Hematopoietic multipotent progenitor cell treated with erythropoietin and hydrocortisone succinate and interleukin-3 and kit ligand, for 15 days (in vitro differentiated cells): ENCODE results near the gene CDH24.

Experiments used
- DNase-seq: peaks from one replicate; pipeline ENCODE4 v3.0.0-alpha.2; 2015; ENCODE audit warnings: low spot score

CDH24 gene

GRCh38 chr14:23043145-23043544 is 14.2 kb downstream of the CDH24 start:
- no peak for DNase-seq

DNA sequence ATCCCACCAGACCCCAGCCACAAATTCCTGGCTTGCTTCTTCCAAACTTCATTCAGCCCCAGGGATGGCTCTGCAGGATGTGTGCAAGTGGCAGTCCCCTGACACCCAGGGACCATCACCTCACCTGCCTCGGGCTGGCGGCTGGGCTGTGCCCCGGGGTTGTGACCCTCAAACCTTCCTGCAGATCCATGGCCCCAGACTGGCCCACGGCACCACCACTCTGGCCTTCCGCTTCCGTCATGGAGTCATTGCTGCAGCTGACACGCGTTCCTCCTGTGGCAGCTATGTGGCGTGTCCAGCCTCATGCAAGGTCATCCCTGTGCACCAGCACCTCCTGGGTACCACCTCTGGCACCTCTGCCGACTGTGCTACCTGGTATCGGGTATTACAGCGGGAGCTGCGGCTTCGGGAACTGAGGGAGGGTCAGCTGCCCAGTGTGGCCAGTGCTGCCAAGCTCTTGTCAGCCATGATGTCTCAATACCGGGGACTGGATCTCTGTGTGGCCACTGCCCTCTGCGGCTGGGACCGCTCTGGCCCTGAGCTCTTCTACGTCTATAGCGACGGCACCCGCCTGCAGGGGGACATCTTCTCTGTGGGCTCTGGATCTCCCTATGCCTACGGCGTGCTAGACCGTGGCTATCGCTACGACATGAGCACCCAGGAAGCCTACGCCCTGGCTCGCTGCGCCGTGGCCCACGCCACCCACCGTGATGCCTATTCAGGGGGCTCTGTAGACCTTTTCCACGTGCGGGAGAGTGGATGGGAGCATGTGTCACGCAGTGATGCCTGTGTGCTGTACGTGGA is 15.0 kb downstream of the CDH24 start, which contains the start of gene PSMB11:
Gene PSMB11, plus strand, starts transcription at position 51 of the 804 bp plus-strand sequence. Its CDS starts 14 bp downstream, at position 65.
- no peak for DNase-seq

DNA sequence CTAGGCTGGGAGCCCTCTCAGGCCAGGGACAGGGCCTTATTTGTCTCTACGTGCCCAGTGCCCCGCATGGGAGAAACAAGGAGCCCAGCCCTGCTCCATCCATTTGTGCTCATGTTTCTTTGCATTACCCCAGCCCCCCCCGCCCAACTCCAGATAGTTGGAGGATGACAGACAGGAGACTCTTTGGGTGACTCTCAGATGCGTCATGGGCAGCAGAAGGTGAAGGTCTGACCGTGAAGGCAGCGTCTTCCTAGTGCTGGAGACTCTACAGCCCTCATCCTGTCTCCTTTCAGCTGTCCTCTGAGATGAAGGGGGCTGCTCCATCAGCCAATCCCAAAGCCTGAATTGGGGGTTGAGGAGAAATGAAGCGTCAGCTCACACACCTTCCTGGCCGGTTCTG is 15.6 kb downstream of the CDH24 start:
- no peak for DNase-seq

DNA sequence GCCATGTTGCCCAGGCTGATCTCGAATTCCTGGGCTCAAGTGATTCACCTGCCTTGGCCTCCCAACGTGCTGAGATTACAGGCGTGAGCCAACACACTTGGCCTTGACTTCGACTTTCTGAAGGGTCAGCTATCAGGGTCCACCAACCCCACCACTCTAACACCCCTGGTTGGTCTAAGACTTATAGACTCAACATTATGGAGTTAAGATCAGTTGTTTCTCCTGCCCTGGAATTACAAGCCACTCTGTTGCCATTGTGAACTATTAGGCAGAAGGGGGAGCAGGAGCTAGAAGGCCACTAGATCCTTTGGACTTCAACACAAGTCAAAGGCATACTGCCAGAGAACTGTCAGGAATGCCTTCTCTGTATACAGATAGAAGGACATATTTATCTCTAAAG is 17.2 kb downstream of the CDH24 start:
- DNase-seq, result no peak

DNA sequence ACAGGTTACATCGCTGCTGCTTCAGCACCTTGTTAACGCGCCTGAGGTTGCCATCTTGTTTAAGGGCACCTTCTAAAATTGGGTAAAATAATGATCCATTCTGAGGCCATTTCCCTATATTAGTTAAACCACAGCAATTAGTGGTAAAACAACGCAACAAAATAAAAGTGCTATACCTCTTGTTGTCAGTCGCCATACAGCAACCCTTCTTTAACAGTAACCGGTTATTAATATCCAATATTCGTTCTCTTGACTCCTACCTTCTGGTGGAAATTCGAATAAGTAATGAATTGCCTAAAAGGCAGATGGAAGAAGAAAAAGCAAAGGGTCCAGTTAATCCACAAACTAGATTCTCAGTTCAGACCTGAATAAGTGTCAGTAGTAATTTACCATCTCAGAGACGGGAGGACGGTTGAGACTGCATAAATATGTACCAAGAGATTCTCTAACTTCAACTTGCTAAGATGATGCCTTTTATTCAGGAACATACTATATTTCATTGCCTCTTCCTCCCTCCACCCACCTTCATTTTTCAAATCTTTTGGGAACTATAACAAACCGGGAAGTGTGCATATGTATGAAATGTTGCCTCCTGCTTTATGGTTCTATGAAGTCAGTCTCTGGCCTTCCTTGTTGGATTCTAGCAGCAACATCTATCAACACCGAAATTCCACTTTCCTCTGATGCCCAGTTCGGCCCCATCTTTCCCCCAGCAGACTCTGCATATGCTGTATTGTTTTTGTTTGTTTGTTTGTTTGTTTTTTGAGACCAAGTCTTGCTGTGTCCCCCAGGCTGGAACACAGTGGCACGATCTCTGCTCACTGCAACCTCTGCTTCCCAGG is 21.8 kb downstream of the CDH24 start:
- no peak for DNase-seq

- DNase-seq, result peak; percentile 96
Observed at GRCh38 chr14:23034498-23035302, 22.6 kb downstream of the CDH24 start, which contains the start of gene PSMB5. TSS of gene PSMB5 (minus strand) at chr14:23034900. CDS start at chr14:23034881, 19 bp downstream.

GRCh38 chr14:23033801-23034497 is 23.4 kb downstream of the CDH24 start:
- no peak for DNase-seq

DNA sequence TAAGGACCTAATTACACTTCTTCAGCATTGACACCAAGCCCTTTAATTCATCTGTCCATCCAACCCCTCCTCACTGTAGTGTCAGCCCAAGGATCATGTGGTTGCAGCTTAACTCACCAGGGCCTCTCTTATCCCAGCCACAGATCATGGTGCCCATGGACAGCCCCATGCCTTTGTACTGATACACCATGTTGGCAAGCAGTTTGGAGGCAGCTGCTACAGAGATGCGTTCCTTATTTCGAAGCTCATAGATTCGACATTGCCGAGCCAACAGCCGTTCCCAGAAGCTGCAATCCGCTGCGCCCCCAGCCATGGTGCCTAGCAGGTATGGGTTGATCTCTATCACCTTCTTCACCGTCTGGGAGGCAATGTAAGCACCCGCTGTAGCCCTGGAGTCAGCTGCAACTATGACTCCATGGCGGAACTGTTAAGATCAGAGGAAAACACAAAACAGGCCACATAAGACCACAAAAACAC is 24.0 kb downstream of the CDH24 start:
- no peak for DNase-seq

DNA sequence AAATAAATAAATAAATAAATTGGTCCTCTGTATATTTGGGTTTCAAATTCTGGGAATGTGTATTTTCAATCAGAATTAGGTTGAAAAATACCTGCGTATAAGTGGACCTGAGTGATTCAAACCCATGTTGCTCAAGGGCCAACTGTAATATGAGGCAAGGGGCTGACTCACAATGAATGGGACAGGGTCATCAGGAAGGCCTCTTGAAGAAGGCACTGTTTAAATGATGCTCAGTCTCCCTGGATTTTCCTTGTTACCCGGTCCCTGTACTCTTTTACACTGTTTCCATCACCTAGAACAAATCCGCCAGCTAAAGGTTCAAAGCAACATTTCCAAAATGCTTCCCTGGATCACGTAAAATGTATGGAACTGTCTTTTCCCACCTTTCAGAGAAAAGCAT is 26.4 kb downstream of the CDH24 start:
- no peak for DNase-seq

DNA sequence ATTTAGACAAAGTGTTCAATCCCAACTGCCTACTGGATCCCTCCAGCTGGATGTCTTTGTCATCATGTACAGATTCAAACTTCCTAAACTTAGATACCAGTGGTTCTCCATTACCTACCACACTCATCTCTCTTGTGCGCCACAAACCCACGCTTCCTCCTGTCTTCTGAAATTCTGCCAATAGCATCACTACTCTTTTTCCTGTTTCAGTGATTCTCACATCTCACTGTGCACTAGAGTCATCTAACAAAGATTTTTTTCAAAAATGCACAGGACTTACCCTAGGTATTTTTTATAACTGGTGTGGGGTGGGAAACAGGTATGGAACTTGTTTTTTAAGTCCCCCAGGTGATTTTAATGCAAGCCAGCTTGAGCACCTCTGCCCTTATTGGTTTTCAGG is 28.5 kb downstream of the CDH24 start:
- DNase-seq, result no peak

DNA sequence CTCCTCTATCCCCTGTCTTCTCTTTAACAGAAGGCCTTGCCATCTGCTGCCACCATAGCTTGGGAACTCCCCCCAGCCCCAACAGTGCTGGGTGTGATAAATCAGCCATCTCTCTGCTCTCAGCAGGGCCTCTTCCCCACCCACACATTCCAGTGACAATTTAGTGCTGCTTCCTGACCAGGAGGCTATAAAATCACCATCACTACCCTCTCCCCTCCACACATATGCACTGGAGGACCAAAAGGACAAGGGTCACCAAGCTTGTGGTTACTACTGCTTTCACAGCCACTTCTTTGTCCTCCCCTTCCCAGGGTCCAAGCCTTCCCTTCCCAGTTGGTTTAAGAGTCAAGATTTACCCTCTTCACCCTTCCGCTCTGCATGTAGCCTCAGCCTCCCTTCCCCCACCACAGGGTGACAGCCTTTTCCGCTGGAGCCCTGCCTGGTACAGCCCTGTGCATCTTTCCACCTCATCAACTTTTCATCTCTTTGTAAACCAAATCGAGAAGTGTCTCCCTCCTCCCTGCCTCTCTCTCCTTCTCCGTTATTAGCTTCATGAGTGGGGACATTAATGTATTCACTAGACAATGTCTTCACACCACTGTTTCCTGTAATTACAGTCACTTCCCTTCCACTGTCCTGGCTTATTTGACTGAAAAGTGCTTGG is 32.0 kb downstream of the CDH24 start:
- no peak for DNase-seq

DNA sequence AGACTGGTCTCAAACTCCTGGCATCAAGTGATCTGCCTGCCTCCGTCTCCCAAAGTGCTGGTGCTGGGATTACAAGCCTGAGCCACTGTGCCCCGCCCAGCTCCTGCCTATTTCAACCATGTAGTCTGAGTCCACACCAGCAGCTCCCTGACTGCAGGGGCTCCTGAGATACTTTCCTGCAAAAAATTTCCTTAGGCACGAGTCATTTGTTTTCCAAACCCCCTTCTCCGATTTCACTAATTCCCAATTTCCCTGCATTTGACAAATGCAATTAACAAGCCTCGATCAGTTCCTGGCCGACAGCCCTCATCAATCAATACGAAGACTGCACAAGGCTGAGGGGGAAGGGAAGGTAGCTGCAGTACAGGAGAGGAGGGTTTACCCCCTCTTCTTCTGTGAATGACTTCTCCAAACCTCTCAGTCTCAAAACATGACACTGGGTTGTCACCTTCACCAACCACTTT is 32.7 kb downstream of the CDH24 start:
- no peak for DNase-seq

GRCh38 chr14:23023795-23024152 is 33.5 kb downstream of the CDH24 start:
- no peak for DNase-seq

- no peak for DNase-seq
Observed at GRCh38 chr14:23023022-23023794, 34.1 kb downstream of the CDH24 start.

GRCh38 chr14:23021889-23022442 is 35.4 kb downstream of the CDH24 start:
- no peak for DNase-seq

DNA sequence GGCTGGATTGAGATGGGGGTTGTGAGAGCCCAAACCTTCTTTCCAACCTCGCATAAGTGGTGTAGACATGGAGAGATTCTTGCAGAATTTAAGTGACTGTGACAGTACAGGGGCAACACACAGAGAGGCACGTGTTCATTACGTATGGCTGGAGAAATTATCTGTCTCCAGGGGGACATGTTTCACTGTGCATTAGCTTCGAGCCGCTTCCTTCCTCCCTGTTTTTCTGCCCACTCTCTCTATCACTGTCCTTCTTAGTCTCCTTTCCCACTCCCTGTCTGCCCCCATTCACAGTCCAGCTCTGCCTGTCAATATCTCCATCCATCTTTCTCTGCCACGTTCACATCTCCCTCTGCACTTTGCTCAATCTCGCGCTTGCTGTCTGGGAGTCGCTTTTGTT is 35.9 kb downstream of the CDH24 start:
- no peak for DNase-seq

- no peak for DNase-seq
Observed at GRCh38 chr14:23020143-23021128, 36.9 kb downstream of the CDH24 start.

DNA sequence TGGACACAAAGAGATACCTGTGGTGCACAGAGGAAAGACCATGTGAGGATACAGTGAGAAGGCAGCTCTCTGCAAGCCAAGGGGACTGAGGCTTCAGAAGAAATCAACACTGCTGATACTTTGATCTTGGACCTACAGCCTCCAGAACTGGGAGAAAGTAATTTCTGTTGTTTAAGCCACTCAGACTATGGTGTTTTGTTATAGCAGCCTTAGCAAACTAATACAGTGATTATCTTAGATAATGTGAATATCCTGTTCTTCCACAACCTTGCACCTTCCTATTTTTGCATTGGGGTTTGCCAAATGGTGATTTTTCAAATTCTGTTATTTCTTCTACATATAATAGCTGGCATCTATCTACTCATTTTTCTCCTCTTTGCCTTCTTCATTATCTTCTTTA is 39.2 kb downstream of the CDH24 start:
- DNase-seq, result no peak

GRCh38 chr14:23017091-23017490 is 40.2 kb downstream of the CDH24 start:
- DNase-seq, result no peak
